ENCODE measurements around the gene ZNF333.
"Not testable (repeated sequence)": the region's sequence is repeated elsewhere in the genome, so short reads cannot be mapped to it uniquely, and the experiment has no call there.

The ZNF333 gene

GRCh38 chr19:14770944-14771839, 81.3 kb downstream of the ZNF333 start:
- no peak for DNase-seq

- no peak for DNase-seq
Measured at GRCh38 chr19:14772467-14772866, 82.6 kb downstream of the ZNF333 start.

GRCh38 chr19:14772995-14773394, 83.1 kb downstream of the ZNF333 start:
- DNase-seq = no peak

GRCh38 chr19:14773722-14774121, 83.9 kb downstream of the ZNF333 start:
- DNase-seq = not testable (repeated sequence)

- no peak for DNase-seq
Measured at GRCh38 chr19:14774373-14774772, 84.5 kb downstream of the ZNF333 start.

- DNase-seq = not testable (repeated sequence)
Measured at GRCh38 chr19:14775326-14775725, 85.5 kb downstream of the ZNF333 start.

GRCh38 chr19:14775869-14776586, 86.2 kb downstream of the ZNF333 start:
- no peak for DNase-seq

- DNase-seq = not testable (repeated sequence)
Measured at GRCh38 chr19:14777645-14778044, 87.8 kb downstream of the ZNF333 start.

- not testable (repeated sequence) for DNase-seq
Measured at GRCh38 chr19:14778110-14778845, 88.4 kb downstream of the ZNF333 start, which contains the start of gene ADGRE2. Gene ADGRE2 (minus strand): TSS chr19:14778560. CDS start chr19:14776756, 1,804 bp downstream.

GRCh38 chr19:14779151-14779550, 89.3 kb downstream of the ZNF333 start:
- no peak for DNase-seq

- DNase-seq = not testable (repeated sequence)
Measured at GRCh38 chr19:14780622-14781225, 90.9 kb downstream of the ZNF333 start.

- not testable (repeated sequence) for DNase-seq
Measured at GRCh38 chr19:14781713-14782536, 92.1 kb downstream of the ZNF333 start.

GRCh38 chr19:14782626-14783409, 93.0 kb downstream of the ZNF333 start:
- no peak for DNase-seq
